Loucy (cell line): ENCODE results near the gene PLEKHF1.

Experiments used
- H2AFZ ChIP-seq: fragments of 200-600 bp; sonication (generic); 2 replicates; pipeline ENCODE4 v1.6.0; 2016; ENCODE audit warnings: antibody characterized with exemption, mild to moderate bottlenecking, low read length, moderate library complexity
- H3F3A ChIP-seq: fragments of 200-600 bp; 2 replicates; pipeline ENCODE4 v1.6.0; 2016; ENCODE audit warnings: antibody characterized with exemption, low read depth, mild to moderate bottlenecking
- H3K27me3 ChIP-seq: fragments of 200-600 bp; sonication (generic); 2 replicates; pipeline ENCODE4 v1.6.1; 2014; ENCODE audit warnings: low read length, mild to moderate bottlenecking; ENCODE audit not compliant: insufficient read depth, poor library complexity, severe bottlenecking
- H3K36me3 ChIP-seq: fragments of 200-600 bp; sonication (generic); 2 replicates; pipeline ENCODE4 v1.6.1; 2016; ENCODE audit warnings: low read length; ENCODE audit not compliant: insufficient read depth
- H3K4me1 ChIP-seq: fragments of 200-600 bp; sonication (generic); 2 replicates; pipeline ENCODE4 v1.5.1; 2014; ENCODE audit warnings: low read length, mild to moderate bottlenecking; ENCODE audit not compliant: insufficient read depth, poor library complexity, severe bottlenecking
- H3K4me2 ChIP-seq: fragments of 200-600 bp; sonication (generic); 2 replicates; pipeline ENCODE4 v1.6.0; 2014; ENCODE audit warnings: antibody characterized with exemption, low read length, low read depth, mild to moderate bottlenecking; ENCODE audit not compliant: poor library complexity, severe bottlenecking
- H3K4me3 ChIP-seq: fragments of 200-600 bp; sonication (generic); 2 replicates; pipeline ENCODE4 v1.5.1; 2014; ENCODE audit warnings: low read length, mild to moderate bottlenecking, mixed read lengths; ENCODE audit not compliant: poor library complexity, severe bottlenecking
- H3K79me2 ChIP-seq: fragments of 200-600 bp; sonication (generic); 2 replicates; pipeline ENCODE4 v1.6.1; 2014; ENCODE audit warnings: low read length; ENCODE audit not compliant: insufficient read depth
- H3K9ac ChIP-seq: fragments of 200-600 bp; sonication (generic); 2 replicates; pipeline ENCODE4 v1.6.0; 2014; ENCODE audit warnings: mild to moderate bottlenecking, low read depth, low read length, moderate library complexity; ENCODE audit not compliant: poor library complexity, severe bottlenecking
- H3K9me2 ChIP-seq: fragments of 200-600 bp; sonication (generic); replicated peaks from 2 replicates; pipeline ENCODE4 v1.6.1; 2016; ENCODE audit warnings: low read depth, low read length, mixed read lengths
- H3K9me3 ChIP-seq: fragments of 200-600 bp; sonication (generic); 2 replicates; pipeline ENCODE4 v1.6.1; 2014; ENCODE audit warnings: mild to moderate bottlenecking, antibody characterized with exemption, low read length, low read depth; ENCODE audit not compliant: insufficient read depth
- H4K20me1 ChIP-seq: fragments of 200-600 bp; sonication (generic); 2 replicates; pipeline ENCODE4 v1.6.0; 2014; ENCODE audit warnings: antibody characterized with exemption, low read length, mild to moderate bottlenecking; ENCODE audit not compliant: insufficient read depth, poor library complexity, severe bottlenecking
- EZH2phosphoT487 ChIP-seq: fragments of 200-600 bp; IDR thresholded peaks from 2 replicates; pipeline ENCODE4 v1.6.1; 2018; ENCODE audit warnings: antibody characterized with exemption, mild to moderate bottlenecking, moderate library complexity, borderline replicate concordance
- TF ChIP-seq, protein P1 (sequence below): fragments of 200-600 bp; sonication (generic); conservative IDR thresholded peaks from 2 replicates; pipeline ENCODE4 v1.5.1; 2014; ENCODE audit warnings: mild to moderate bottlenecking, antibody characterized with exemption, low read length

PLEKHF1 gene

DNA sequence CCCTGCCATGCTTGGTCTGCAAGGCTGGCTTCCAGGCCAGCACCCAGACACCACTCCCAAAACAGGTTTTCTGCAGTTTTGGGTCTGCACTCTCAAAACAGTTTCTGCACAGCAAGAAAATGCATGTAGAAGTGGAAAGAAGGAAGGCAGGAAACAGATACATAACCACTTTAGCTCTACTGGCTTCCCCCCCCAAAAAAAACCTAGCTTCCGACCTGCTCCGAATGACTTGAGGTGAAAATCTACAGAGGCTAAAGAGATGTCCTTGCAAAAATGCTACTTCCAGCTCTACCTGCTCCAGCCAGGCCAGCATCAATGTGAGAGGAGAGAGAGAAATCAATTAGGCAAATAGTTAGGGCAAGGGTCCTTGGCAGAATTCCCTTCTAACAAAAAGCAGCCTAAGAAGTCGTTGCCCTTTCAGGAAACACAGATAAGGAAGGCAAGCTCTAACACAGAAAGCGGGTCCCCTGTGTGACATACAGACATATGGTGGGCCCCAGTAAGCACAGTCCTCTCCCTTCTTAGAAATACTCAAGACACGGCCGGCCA is 46.4 kb downstream of the PLEKHF1 start:
- H3K36me3 ChIP-seq, result peaks cover 3% of the 10 kb centered on the region; the same call in 1 of the 2 replicates
- no peaks in the 10 kb centered on the region for H3K9me2 ChIP-seq
- H3K27me3 ChIP-seq, result no peaks in the 10 kb centered on the region
- H4K20me1 ChIP-seq, result peaks cover 3% of the 10 kb centered on the region
- H3K9me3 ChIP-seq, result no peaks in the 10 kb centered on the region
- H2AFZ ChIP-seq, result no peak overlapping the region
- peak overlapping the region; percentile 78 for H3K4me2 ChIP-seq
- peak overlapping the region; percentile 0 for H3K9ac ChIP-seq
- TF ChIP-seq, protein P1, sequence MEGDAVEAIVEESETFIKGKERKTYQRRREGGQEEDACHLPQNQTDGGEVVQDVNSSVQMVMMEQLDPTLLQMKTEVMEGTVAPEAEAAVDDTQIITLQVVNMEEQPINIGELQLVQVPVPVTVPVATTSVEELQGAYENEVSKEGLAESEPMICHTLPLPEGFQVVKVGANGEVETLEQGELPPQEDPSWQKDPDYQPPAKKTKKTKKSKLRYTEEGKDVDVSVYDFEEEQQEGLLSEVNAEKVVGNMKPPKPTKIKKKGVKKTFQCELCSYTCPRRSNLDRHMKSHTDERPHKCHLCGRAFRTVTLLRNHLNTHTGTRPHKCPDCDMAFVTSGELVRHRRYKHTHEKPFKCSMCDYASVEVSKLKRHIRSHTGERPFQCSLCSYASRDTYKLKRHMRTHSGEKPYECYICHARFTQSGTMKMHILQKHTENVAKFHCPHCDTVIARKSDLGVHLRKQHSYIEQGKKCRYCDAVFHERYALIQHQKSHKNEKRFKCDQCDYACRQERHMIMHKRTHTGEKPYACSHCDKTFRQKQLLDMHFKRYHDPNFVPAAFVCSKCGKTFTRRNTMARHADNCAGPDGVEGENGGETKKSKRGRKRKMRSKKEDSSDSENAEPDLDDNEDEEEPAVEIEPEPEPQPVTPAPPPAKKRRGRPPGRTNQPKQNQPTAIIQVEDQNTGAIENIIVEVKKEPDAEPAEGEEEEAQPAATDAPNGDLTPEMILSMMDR, result no peak
- TF ChIP-seq EZH2phosphoT487, result no peak
- no peaks in the 10 kb centered on the region for H3F3A ChIP-seq
- H3K4me3 ChIP-seq, result no peak overlapping the region
- peaks cover 62% of the 10 kb centered on the region for H3K79me2 ChIP-seq
- peaks cover 40% of the 10 kb centered on the region for H3K4me1 ChIP-seq

DNA sequence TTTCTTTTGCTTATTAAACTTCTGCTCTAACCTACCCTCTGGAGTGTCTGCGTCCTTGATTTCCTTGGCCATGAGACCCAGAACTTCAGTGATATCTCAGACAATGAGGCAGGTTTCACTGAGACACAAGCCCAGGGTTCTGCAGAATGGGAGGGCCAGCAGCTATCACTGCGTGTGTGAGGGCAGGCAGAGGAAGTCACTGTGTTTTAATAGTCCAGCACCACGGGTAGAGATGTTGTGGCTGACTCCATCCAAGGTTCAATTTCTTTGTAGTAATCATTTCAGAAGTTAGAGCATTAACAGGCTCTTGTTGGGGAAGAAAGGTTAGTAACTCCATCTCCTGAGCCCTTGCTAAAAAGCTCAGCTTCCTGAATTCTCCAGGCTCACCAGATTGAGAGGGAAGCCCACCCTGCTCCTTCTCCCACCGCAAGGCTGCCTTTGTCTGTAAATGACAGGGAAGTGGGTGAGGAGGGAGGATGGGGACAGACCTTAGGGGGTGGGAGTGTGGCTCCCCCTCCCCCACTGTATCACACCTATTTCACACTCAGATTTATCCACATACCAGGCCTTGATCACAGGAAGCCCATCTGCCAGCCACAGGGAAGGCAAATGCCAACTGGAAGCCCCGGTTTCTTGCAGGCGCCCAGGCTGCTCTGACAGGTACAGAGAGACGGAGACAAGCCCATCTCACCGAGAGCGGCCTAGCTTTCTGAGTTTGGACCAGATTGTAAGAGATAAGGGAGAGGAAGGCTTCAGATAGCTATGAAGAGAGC is 47.7 kb downstream of the PLEKHF1 start:
- peak overlapping the region; percentile 100 for H3K4me3 ChIP-seq
- peaks cover 3% of the 10 kb centered on the region for H4K20me1 ChIP-seq
- no peaks in the 10 kb centered on the region for H3K27me3 ChIP-seq
- no peaks in the 10 kb centered on the region for H3K9me3 ChIP-seq
- H3K36me3 ChIP-seq, result no peaks in the 10 kb centered on the region
- H3F3A ChIP-seq, result no peaks in the 10 kb centered on the region
- TF ChIP-seq, protein P1, result no peak
- no peak for TF ChIP-seq EZH2phosphoT487
- peaks cover 40% of the 10 kb centered on the region for H3K4me1 ChIP-seq
- peak overlapping the region; percentile 78 for H3K4me2 ChIP-seq
- no peaks in the 10 kb centered on the region for H3K9me2 ChIP-seq
- peaks cover 62% of the 10 kb centered on the region for H3K79me2 ChIP-seq
- H2AFZ ChIP-seq, result no peak overlapping the region
- peak overlapping the region; percentile 47 for H3K9ac ChIP-seq

DNA sequence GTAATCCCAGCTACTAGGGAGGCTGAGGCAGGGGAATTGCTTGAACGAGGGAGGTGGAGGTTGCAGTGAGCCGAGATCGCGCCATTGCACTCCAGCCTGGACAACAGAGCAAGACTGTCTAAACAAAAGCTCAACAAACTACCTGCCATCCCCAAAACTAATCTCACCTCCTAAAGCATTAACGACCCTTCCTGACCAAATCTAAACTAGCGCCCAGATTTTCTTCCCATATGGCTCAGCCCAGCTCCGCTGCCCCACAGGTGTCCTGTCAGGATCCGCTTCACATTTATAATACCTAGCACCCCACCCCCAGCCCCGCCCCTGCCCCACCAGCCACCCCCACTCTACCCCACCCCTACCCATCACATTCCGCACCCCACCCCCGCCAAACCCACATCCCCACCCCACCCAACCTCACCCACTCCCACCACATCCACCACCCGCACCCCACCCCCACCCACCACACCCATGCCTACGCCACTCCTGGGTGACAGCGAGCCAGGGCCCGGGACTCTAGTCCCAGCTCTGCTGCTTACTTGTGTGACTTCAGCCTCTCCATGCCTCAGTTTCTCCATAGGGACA is 49.2 kb downstream of the PLEKHF1 start:
- H3K27me3 ChIP-seq, result no peaks in the 10 kb centered on the region
- H3K36me3 ChIP-seq, result no peaks in the 10 kb centered on the region
- peaks cover 40% of the 10 kb centered on the region for H3K4me1 ChIP-seq
- H2AFZ ChIP-seq, result peak overlapping the region; percentile 96
- no peaks in the 10 kb centered on the region for H3K9me2 ChIP-seq
- peak overlapping the region; percentile 97 for H3K4me2 ChIP-seq
- peaks cover 58% of the 10 kb centered on the region for H3K79me2 ChIP-seq
- no peaks in the 10 kb centered on the region for H3K9me3 ChIP-seq
- peaks cover 3% of the 10 kb centered on the region for H4K20me1 ChIP-seq
- no peak for TF ChIP-seq EZH2phosphoT487
- TF ChIP-seq, protein P1, result no peak
- no peaks in the 10 kb centered on the region for H3F3A ChIP-seq
- H3K4me3 ChIP-seq, result peak overlapping the region; percentile 100
- H3K9ac ChIP-seq, result peak overlapping the region; percentile 99
